SK-N-SH treated with all-trans-retinoic acid at 6 μM for 48 hours (cell line): Measurements from ENCODE around the gene BMF.

Source experiments
- ARNTL ChIP-seq: fragments of 450-650 bp; formaldehyde crosslinking; IDR thresholded peaks from 2 replicates; pipeline ENCODE4 v1.5.0; 2020; ENCODE audit warnings: low read depth, mild to moderate bottlenecking, moderate library complexity, borderline replicate concordance
- BACH2 ChIP-seq: fragments of 250-450 bp; sonication (Bioruptor Pico); IDR thresholded peaks from 2 replicates; pipeline ENCODE4 v1.9.0; 2021; ENCODE audit warnings: mild to moderate bottlenecking, borderline replicate concordance
- CREB5 ChIP-seq: fragments of 250-450 bp; sonication (Bioruptor Pico); IDR thresholded peaks from 2 replicates; pipeline ENCODE4 v1.5.1; 2020; ENCODE audit warnings: low read depth, mild to moderate bottlenecking, moderate library complexity
- CSRNP3 ChIP-seq: fragments of 250-450 bp; sonication (Bioruptor Pico); IDR thresholded peaks from 2 replicates; pipeline ENCODE4 v1.5.1; 2021; ENCODE audit warnings: mild to moderate bottlenecking, moderate library complexity
- ESRRG ChIP-seq: fragments of 250-450 bp; sonication (Bioruptor Pico); IDR thresholded peaks from 2 replicates; pipeline ENCODE4 v1.6.1; 2021; ENCODE audit warnings: mild to moderate bottlenecking
- PATZ1 ChIP-seq: fragments of 250-450 bp; sonication (Bioruptor Pico); IDR thresholded peaks from 2 replicates; pipeline ENCODE4 v1.8.0; 2020; ENCODE audit warnings: mild to moderate bottlenecking, moderate library complexity, borderline replicate concordance
- POU6F1 ChIP-seq: fragments of 250-450 bp; sonication (Bioruptor Pico); IDR thresholded peaks from 2 replicates; pipeline ENCODE4 v1.8.0; 2021; ENCODE audit warnings: low read depth, mild to moderate bottlenecking, moderate library complexity, borderline replicate concordance
- PPARA ChIP-seq: fragments of 250-450 bp; sonication (Bioruptor Pico); IDR thresholded peaks from 2 replicates; pipeline ENCODE4 v1.5.0; 2020; ENCODE audit warnings: mild to moderate bottlenecking, borderline replicate concordance
- RARB ChIP-seq: fragments of 250-450 bp; sonication (Bioruptor Pico); IDR thresholded peaks from 2 replicates; pipeline ENCODE4 v1.8.0; 2021; ENCODE audit warnings: mild to moderate bottlenecking, moderate library complexity
- SNAI2 ChIP-seq: fragments of 250-450 bp; sonication (Bioruptor Pico); IDR thresholded peaks from 2 replicates; pipeline ENCODE4 v1.5.0; 2020; ENCODE audit warnings: mild to moderate bottlenecking, moderate library complexity
- TOX ChIP-seq: fragments of 250-450 bp; sonication (Bioruptor Pico); IDR thresholded peaks from 2 replicates; pipeline ENCODE4 v1.8.0; 2021; ENCODE audit warnings: mild to moderate bottlenecking, moderate library complexity, borderline replicate concordance
- TSHZ2 ChIP-seq: fragments of 250-450 bp; sonication (Bioruptor Pico); IDR thresholded peaks from 2 replicates; pipeline ENCODE4 v1.5.0; 2020; ENCODE audit warnings: mild to moderate bottlenecking, moderate library complexity
- ZNF565 ChIP-seq: fragments of 450-650 bp; formaldehyde crosslinking; conservative IDR thresholded peaks from 2 replicates; pipeline ENCODE4 v1.5.0; 2020; ENCODE audit warnings: low read depth, mild to moderate bottlenecking, moderate library complexity
- ZNF70 ChIP-seq: fragments of 450-650 bp; formaldehyde crosslinking; IDR thresholded peaks from 2 replicates; pipeline ENCODE4 v1.5.0; 2020; ENCODE audit warnings: mild to moderate bottlenecking, moderate library complexity

- TF ChIP-seq BACH2 (CRISPR knock-in tag) (no peak), CREB5 (CRISPR knock-in tag) (no peak), TOX (no peak), ZNF565 (no peak), CSRNP3 (CRISPR knock-in tag) (no peak), RARB (CRISPR knock-in tag) (no peak), ESRRG (no peak), ZNF70 (no peak), POU6F1 (CRISPR knock-in tag) (no peak), PATZ1 (CRISPR knock-in tag) (no peak), TSHZ2 (no peak), SNAI2 (CRISPR knock-in tag) (no peak), PPARA (CRISPR knock-in tag) (no peak), ARNTL (CRISPR knock-in tag) (no peak)
These were observed 43.3 kb upstream of the BMF start for GRCh38 chr15:40151991-40152390.
